ENCODE measurements around the gene TENT4B. TPM values are rescaled to one million over a fixed set of nuclear protein-coding genes. Genes with fewer than 3 reads are reported as not detected.

The TENT4B gene
- total RNA-seq, 2 donors from 2014 or later, result 12.8 to 14.1 TPM

- Mint-ChIP-seq H3K27me3 (ENCODE audit: insufficient read depth) (no peaks in the 10 kb centered on the region), H3K9me3 (no peaks in the 10 kb centered on the region), H3K36me3 (ENCODE audit: low read depth) (no peaks in the 10 kb centered on the region), H3K4me1 (peaks cover 5% of the 10 kb centered on the region), H3K4me3 (no peak overlapping the region), H3K27ac (no peak overlapping the region)
- TF ChIP-seq CTCF (conservative IDR thresholded peaks at IDR 0.05), result no peak
- H3K27ac ChIP-seq (ENCODE audit: low read depth, low read length), result no peak overlapping the region
- no peaks in the 10 kb centered on the region for H3K4me1 ChIP-seq (ENCODE audit: control insufficient read depth, insufficient read depth, low read length)
- no peak overlapping the region for H3K9ac ChIP-seq (ENCODE audit: extremely low read depth, low read length, poor library complexity, severe bottlenecking)
- no peak overlapping the region for H3K4me3 ChIP-seq (ENCODE audit: low read length)
- H3K9me3 ChIP-seq (ENCODE audit: control insufficient read depth, low read length), result no peaks in the 10 kb centered on the region
- no peaks in the 10 kb centered on the region for H3K27me3 ChIP-seq (ENCODE audit: control insufficient read depth, insufficient read depth, low read length, poor library complexity, severe bottlenecking)
- DNase-seq, result no peak
- no peaks in the 10 kb centered on the region for H3K36me3 ChIP-seq (ENCODE audit: control insufficient read depth, insufficient read depth, low read length)
- WGBS, 2 experiments (ENCODE audit: insufficient coverage in 1 of 2, insufficient read length in 1 of 2), result 93 to 96% methylated on average over 4 to 7 of the region's 7 CpGs
These were observed 119.0 kb downstream of the TENT4B start for GRCh38 chr16:50272111-50272571.

GRCh38 chr16:50272687-50273381 lies 119.7 kb downstream of the TENT4B start:
- DNase-seq, result no peak
- no peak for TF ChIP-seq CTCF (conservative IDR thresholded peaks at IDR 0.05)
- no peaks in the 10 kb centered on the region for H3K27me3 Mint-ChIP-seq (ENCODE audit: insufficient read depth)

GRCh38 chr16:50273382-50273690 lies 120.2 kb downstream of the TENT4B start:
- Histone ChIP-seq H3K27me3 (ENCODE audit: control insufficient read depth, insufficient read depth, low read length, poor library complexity, severe bottlenecking) (no peaks in the 10 kb centered on the region), H3K9me3 (ENCODE audit: control insufficient read depth, low read length) (no peaks in the 10 kb centered on the region), H3K4me3 (ENCODE audit: low read length) (no peak overlapping the region), H3K9ac (ENCODE audit: extremely low read depth, low read length, poor library complexity, severe bottlenecking) (no peak overlapping the region), H3K27ac (ENCODE audit: low read depth, low read length) (no peak overlapping the region), H3K36me3 (ENCODE audit: control insufficient read depth, insufficient read depth, low read length) (no peaks in the 10 kb centered on the region), H3K4me1 (ENCODE audit: control insufficient read depth, insufficient read depth, low read length) (no peaks in the 10 kb centered on the region)
- no peak for TF ChIP-seq CTCF (conservative IDR thresholded peaks at IDR 0.05)
- Mint-ChIP-seq H3K9me3 (peaks cover 5% of the 10 kb centered on the region), H3K4me1 (no peaks in the 10 kb centered on the region), H3K27ac (no peak overlapping the region), H3K27me3 (ENCODE audit: insufficient read depth) (no peaks in the 10 kb centered on the region), H3K4me3 (no peak overlapping the region), H3K36me3 (ENCODE audit: low read depth) (no peaks in the 10 kb centered on the region)
- WGBS, 2 experiments (ENCODE audit: insufficient coverage in 1 of 2, insufficient read length in 1 of 2), result 91 to 100% methylated on average over 1 to 2 of the region's 2 CpGs
- no peak for DNase-seq

More at GRCh38 chr16:50272687-50273381, 119.7 kb downstream of the TENT4B start:
- Histone ChIP-seq H3K36me3 (ENCODE audit: control insufficient read depth, insufficient read depth, low read length) (no peaks in the 10 kb centered on the region), H3K27me3 (ENCODE audit: control insufficient read depth, insufficient read depth, low read length, poor library complexity, severe bottlenecking) (no peaks in the 10 kb centered on the region), H3K27ac (ENCODE audit: low read depth, low read length) (no peak overlapping the region), H3K9me3 (ENCODE audit: control insufficient read depth, low read length) (no peaks in the 10 kb centered on the region), H3K4me3 (ENCODE audit: low read length) (no peak overlapping the region), H3K4me1 (ENCODE audit: control insufficient read depth, insufficient read depth, low read length) (no peaks in the 10 kb centered on the region), H3K9ac (ENCODE audit: extremely low read depth, low read length, poor library complexity, severe bottlenecking) (no peak overlapping the region)
- no peak overlapping the region for H3K27ac Mint-ChIP-seq
- H3K36me3 Mint-ChIP-seq (ENCODE audit: low read depth), result no peaks in the 10 kb centered on the region
- peaks cover under 1% of the 10 kb centered on the region for H3K4me1 Mint-ChIP-seq
- no peaks in the 10 kb centered on the region for H3K9me3 Mint-ChIP-seq
- WGBS, 2 experiments (ENCODE audit: insufficient coverage in 1 of 2, insufficient read length in 1 of 2), result 89 to 90% methylated on average over 2 to 5 of the region's 5 CpGs
- H3K4me3 Mint-ChIP-seq, result no peak overlapping the region
